CD4-positive, alpha-beta T cell (primary cell): ENCODE data around the gene HPSE. TPM values are rescaled to one million over a fixed set of nuclear protein-coding genes. Genes with fewer than 3 reads are reported as not detected.

Source experiments
- ATAC-seq: fragments of 200-7000 bp; cut with Tn5 transposase; one replicate; pipeline ENCODE4 v1.10.0; 2022; ENCODE audit warnings: mild to moderate bottlenecking; ENCODE audit not compliant: poor library complexity
- CTCF ChIA-PET: fragments of 350-600 bp; sonication (Branson Sonifier 250); formaldehyde crosslinking; loops from one replicate; lab custom pipeline; 2021; ENCODE audit warnings: antibody characterized with exemption, inconsistent platforms; lab: Charles Lee
- POLR2A ChIA-PET: fragments of 350-600 bp; sonication (Branson Sonifier 250); formaldehyde crosslinking; loops from one replicate; lab custom pipeline; 2021; ENCODE audit warnings: antibody characterized with exemption, inconsistent platforms; lab: Charles Lee
- DNase-seq, 14 experiments: peaks; one replicate each; pipeline ENCODE4 v3.0.0-alpha.2; 2013 to 2020; ENCODE audit warnings: mixed read lengths in 2 of 14
- H3K27ac ChIP-seq, 2 donors: one replicate each; pipeline versions ENCODE4 v1.5.1 to v1.7.0; 2013; ENCODE audit warnings: low read length in 2 of 2, low read depth in 1 of 2, mild to moderate bottlenecking in 1 of 2
- H3K27me3 ChIP-seq, 2 experiments: 1 replicate in 1 of 2; 2 replicates in 1 of 2; pipeline versions ENCODE4 v1.6.1 to v1.7.0; 2013; ENCODE audit warnings: low read length in 2 of 2, control low read depth in 1 of 2, mild to moderate bottlenecking in 1 of 2, moderate library complexity in 1 of 2; ENCODE audit not compliant: insufficient read depth in 2 of 2, control insufficient read depth in 1 of 2
- H3K36me3 ChIP-seq: one replicate; pipeline ENCODE4 v1.6.1; 2013; ENCODE audit warnings: low read length, control low read depth; ENCODE audit not compliant: insufficient read depth
- H3K4me1 ChIP-seq: one replicate; pipeline ENCODE4 v1.6.1; 2013; ENCODE audit warnings: low read length, control low read depth; ENCODE audit not compliant: insufficient read depth
- H3K4me3 ChIP-seq: one replicate; pipeline ENCODE4 v1.5.1; 2013; ENCODE audit warnings: mild to moderate bottlenecking, low read length, moderate library complexity
- H3K9me3 ChIP-seq, 2 experiments: 1 replicate in 1 of 2; 2 replicates in 1 of 2; pipeline versions ENCODE4 v1.6.1 to v1.7.0; 2013; ENCODE audit warnings: low read length in 2 of 2, mild to moderate bottlenecking in 2 of 2, control low read depth in 1 of 2, moderate library complexity in 1 of 2; ENCODE audit not compliant: control insufficient read depth in 1 of 2, insufficient read depth in 1 of 2
- H3K27ac Mint-ChIP-seq: one replicate; pipeline ENCODE4 v1.8.0; 2020; ENCODE audit warnings: mixed read lengths
- H3K27me3 Mint-ChIP-seq: one replicate; pipeline ENCODE4 v1.8.0; 2021; ENCODE audit warnings: mixed read lengths
- H3K36me3 Mint-ChIP-seq: one replicate; pipeline ENCODE4 v1.8.0; 2021; ENCODE audit warnings: low read depth, mixed read lengths
- H3K4me1 Mint-ChIP-seq: one replicate; pipeline ENCODE4 v1.8.0; 2021; ENCODE audit warnings: low read depth, mixed read lengths
- H3K4me3 Mint-ChIP-seq: one replicate; pipeline ENCODE4 v1.8.0; 2020; ENCODE audit warnings: mild to moderate bottlenecking, mixed read lengths
- H3K9me3 Mint-ChIP-seq: one replicate; pipeline ENCODE4 v1.8.0; 2020; ENCODE audit warnings: mixed read lengths
- intact Hi-C, 2 experiments: fragments of 100-400 bp; cut with DNase I in 1 of 2; cut with micrococcal nuclease in 1 of 2; formaldehyde crosslinking; loops; one replicate each; pipeline versions ENCODE4 v1.15.1 to v1.9.0; 2023 to 2025; cut with DNase I, micrococcal nuclease
- total RNA-seq, 174 experiments: library from RNA in 2 of 174; stranded (reverse) in 2 of 174; gene quantifications; one replicate each; pipeline ENCODE4 v1.2.3 and lab custom pipeline; 2021 to 2026
- TF ChIP-seq, protein P1 (sequence below): fragments of 200-600 bp; IDR thresholded peaks from one replicate; pipeline ENCODE4 v1.8.0; 2022; ENCODE audit warnings: antibody characterized with exemption, mild to moderate bottlenecking

Gene HPSE
- total RNA-seq, 2 experiments from 2014 or later, result 1.5 to 2.1 TPM

DNA sequence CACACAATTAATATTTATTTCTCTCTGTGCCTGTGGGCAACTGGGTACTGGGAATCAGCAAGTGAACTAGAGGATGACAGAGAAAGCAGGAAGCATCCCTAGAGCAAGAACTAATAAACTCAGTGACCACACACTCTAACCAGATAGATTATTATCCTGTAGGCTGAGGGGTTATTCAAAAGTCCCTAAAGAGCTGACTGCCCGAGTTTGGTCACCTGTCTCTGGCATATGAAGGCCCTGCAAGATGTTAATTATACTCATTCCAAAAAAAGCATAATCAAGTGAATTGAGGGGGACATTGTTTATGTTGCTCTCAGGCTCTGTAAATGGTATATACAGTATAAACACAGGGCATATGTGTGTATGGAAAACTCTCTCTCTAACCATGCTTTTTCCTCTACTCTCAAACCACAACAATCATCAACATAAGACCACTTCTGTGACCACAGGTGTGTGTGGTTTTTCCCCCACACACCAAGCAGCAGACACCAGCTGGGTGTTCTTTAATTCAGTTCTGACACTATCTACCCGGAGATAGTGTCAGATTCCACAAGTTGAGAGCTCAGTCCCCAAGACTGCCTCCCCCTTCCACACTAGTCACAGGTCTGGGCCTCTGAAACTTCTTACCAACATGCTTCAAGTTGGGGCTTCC is 6.2 kb upstream of the HPSE start:
- peaks cover 26% of the 10 kb centered on the region for H3K4me1 Mint-ChIP-seq
- POLR2A ChIA-PET, result no interaction called here
- peak in 4 of 14 experiments; percentile 2 to 54 (median 43) for DNase-seq

DNA sequence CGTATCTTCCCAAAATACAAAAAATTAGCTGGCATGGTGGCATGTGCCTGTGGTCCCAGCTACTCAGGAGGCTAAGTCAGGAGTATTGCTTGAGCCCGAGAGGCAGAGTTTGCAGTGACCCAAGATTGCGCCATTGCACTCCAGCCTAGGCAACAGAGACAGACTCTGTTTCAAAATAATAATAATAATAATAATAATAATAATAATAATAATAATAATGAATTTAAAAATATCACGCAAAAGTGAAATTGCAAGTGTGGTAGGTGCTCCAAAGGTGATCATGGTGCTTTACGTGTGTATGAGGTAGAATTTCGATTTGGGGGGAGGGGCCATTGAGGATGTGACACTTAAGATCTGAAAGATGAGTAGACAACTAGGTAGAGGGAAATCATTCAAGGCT is 4.9 kb upstream of the HPSE start:
- intact Hi-C loops, result loop anchor here in 1 of 2 experiments (10.0 kb wide), 1 partner anchor 115 kb away; the partner anchor contains the start of genes HELQ and MRPS18C
- H3K9me3 ChIP-seq, result peaks cover 0 to 4% of the 10 kb centered on the region in 2 experiments
- Mint-ChIP-seq H3K36me3 (no peaks in the 10 kb centered on the region), H3K4me3 (no peak overlapping the region), H3K9me3 (no peaks in the 10 kb centered on the region), H3K27me3 (no peaks in the 10 kb centered on the region), H3K27ac (no peak overlapping the region), H3K4me1 (peaks cover 38% of the 10 kb centered on the region)
- no peak overlapping the region for H3K27ac ChIP-seq
- no peaks in the 10 kb centered on the region for H3K27me3 ChIP-seq
- no peaks in the 10 kb centered on the region for H3K36me3 ChIP-seq
- CTCF ChIA-PET, result no interaction called here
- ATAC-seq (no peak), DNase-seq (no peak)
- TF ChIP-seq, protein P1, sequence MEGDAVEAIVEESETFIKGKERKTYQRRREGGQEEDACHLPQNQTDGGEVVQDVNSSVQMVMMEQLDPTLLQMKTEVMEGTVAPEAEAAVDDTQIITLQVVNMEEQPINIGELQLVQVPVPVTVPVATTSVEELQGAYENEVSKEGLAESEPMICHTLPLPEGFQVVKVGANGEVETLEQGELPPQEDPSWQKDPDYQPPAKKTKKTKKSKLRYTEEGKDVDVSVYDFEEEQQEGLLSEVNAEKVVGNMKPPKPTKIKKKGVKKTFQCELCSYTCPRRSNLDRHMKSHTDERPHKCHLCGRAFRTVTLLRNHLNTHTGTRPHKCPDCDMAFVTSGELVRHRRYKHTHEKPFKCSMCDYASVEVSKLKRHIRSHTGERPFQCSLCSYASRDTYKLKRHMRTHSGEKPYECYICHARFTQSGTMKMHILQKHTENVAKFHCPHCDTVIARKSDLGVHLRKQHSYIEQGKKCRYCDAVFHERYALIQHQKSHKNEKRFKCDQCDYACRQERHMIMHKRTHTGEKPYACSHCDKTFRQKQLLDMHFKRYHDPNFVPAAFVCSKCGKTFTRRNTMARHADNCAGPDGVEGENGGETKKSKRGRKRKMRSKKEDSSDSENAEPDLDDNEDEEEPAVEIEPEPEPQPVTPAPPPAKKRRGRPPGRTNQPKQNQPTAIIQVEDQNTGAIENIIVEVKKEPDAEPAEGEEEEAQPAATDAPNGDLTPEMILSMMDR, result no peak
- H3K4me1 ChIP-seq, result peaks cover 24% of the 10 kb centered on the region
- H3K4me3 ChIP-seq, result no peak overlapping the region
- POLR2A ChIA-PET, result no interaction called here

More for the DNA sequence above, 6.2 kb upstream of the HPSE start:
- intact Hi-C loops, result no loop called here
- ATAC-seq, result peak; percentile 58
- TF ChIP-seq, protein P1, result no peak
- CTCF ChIA-PET, result no interaction called here
- peak overlapping the region; percentile 49 for H3K4me3 Mint-ChIP-seq
- peaks cover 13% of the 10 kb centered on the region for H3K4me1 ChIP-seq
- H3K4me3 ChIP-seq, result no peak overlapping the region
- H3K27ac Mint-ChIP-seq, result no peak overlapping the region
- H3K36me3 ChIP-seq, result no peaks in the 10 kb centered on the region
- H3K27ac ChIP-seq, result no peak overlapping the region
- H3K36me3 Mint-ChIP-seq, result no peaks in the 10 kb centered on the region
- no peaks in the 10 kb centered on the region for H3K27me3 Mint-ChIP-seq
- H3K27me3 ChIP-seq, result no peaks in the 10 kb centered on the region
- H3K9me3 ChIP-seq, result peaks cover 0 to 4% of the 10 kb centered on the region in 2 experiments
- no peaks in the 10 kb centered on the region for H3K9me3 Mint-ChIP-seq

DNA sequence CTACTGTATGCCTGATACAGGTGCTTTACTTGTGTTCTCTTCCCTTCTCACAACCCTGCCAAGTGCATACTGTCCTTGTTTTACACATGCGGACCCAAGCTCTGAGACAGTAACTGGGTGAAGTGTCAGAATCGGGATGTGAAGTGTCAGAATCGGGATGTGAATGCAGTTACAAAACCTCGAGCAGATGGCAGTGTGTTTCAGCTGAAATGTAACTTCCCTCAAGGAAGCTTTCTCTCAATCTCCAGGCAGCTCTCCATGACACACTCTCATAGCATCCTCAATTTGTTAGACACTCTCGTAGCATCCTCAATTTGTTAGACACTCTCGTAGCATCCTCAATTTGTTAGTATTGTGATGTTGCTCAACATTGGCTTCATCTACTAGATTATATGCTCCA is 1.1 kb upstream of the HPSE start:
- peaks cover 34% of the 10 kb centered on the region for H3K4me1 ChIP-seq
- TF ChIP-seq, protein P1, result no peak
- peak overlapping the region; percentile 94 for H3K4me3 Mint-ChIP-seq
- DNase-seq (peak in 2 of 14 experiments; percentile 23 to 31), ATAC-seq (no peak)
- H3K27me3 Mint-ChIP-seq, result no peaks in the 10 kb centered on the region
- peaks cover 38% of the 10 kb centered on the region for H3K4me1 Mint-ChIP-seq
- intact Hi-C loops, result loop anchor here in 1 of 2 experiments (10.0 kb wide), 1 partner anchor 119 kb away; the partner anchor contains the start of genes HELQ and MRPS18C
- no peak overlapping the region for H3K27ac ChIP-seq
- no peak overlapping the region for H3K27ac Mint-ChIP-seq
- no peaks in the 10 kb centered on the region for H3K27me3 ChIP-seq
- H3K9me3 ChIP-seq, result peaks cover 0 to 4% of the 10 kb centered on the region in 2 experiments
- ChIA-PET CTCF (interaction anchor here (1.3 kb wide), 1 partner anchor 54 kb away, joined by 3 read pairs; no protein-coding TSS in a partner anchor), POLR2A (interaction anchor here (0.9 to 2.1 kb wide), 3 partner anchors 14 to 51 kb away, joined by 3 to 8 read pairs (median 5); partner anchors contain the start of gene COQ2)
- H3K4me3 ChIP-seq, result no peak overlapping the region
- no peaks in the 10 kb centered on the region for H3K9me3 Mint-ChIP-seq
- peaks cover 4% of the 10 kb centered on the region for H3K36me3 Mint-ChIP-seq
- H3K36me3 ChIP-seq, result no peaks in the 10 kb centered on the region
